GM18951 (cell line): ENCODE measurements around the gene UBE2A.

ENCODE experiments used
- POLR2A ChIP-seq: IDR thresholded peaks from 4 replicates; pipeline ENCODE4 v1.6.1; 2011; ENCODE audit warnings: mild to moderate bottlenecking; ENCODE audit not compliant: insufficient read length, insufficient read depth; ENCODE audit errors: extremely low read depth
- in situ Hi-C: fragments of 300-500 bp; cut with MboI; formaldehyde crosslinking; loops from one replicate; pipeline ENCODE4 v1.12.0; 2022; ENCODE audit warnings: low sequenced_read_pairs, mixed read lengths, inconsistent platforms; ENCODE audit not compliant: unreplicated experiment

Gene UBE2A

DNA sequence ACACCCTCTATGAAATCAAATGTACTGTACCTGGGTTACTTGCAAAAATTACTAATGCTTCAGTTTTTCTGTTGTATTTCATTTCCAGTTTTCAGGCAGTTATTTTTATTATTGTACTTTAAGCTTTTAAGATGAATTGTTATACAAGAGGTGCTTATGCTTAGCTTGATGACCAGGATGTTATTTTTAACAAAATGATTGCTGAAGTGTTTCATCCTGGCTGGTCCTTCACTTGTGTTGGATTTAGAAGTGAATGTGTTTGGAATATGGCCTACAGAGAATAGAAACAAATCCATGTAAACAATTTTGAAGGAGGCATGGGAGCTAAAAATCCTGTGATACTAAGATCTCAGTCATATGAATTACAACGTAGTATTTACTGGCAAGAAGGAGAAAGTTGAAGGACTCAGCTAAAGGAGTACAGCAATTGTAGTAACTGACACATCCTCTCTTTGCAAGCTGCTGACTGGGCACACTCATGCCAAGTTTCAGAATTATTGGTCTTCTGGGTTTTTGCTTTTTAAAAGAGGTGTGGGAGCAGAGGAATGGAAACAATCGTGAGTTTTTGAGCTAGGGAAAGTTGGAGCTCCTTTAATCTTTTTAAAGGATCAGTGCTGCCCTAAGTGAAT is 9.2 kb downstream of the UBE2A start:
- in situ Hi-C loops, result no loop called here
- no peak for TF ChIP-seq POLR2A

DNA sequence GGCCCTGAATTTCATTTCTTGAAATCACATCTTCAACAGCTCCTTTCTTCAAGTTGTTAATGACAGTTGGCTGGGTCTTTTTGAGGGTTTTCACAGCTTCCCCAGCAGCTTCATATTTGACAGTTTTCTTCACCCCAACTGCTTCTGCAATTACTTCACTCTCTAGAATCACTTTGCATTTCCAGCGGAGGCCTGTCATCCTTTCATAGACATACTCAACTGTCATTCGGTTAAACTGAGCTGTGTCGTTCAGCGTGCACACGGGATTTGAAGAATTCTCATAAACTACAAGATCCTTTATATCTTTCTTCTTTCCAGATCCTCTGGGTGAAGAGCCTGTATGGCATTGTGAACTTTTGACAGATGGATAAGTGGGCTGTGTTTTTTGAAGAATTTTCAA is 15.4 kb downstream of the UBE2A start:
- no peak for TF ChIP-seq POLR2A
- in situ Hi-C loops, result no loop called here

GRCh38 chrX:119602701-119603255 is 28.4 kb downstream of the UBE2A start:
- in situ Hi-C loops, result no loop called here
- TF ChIP-seq POLR2A, result no peak

DNA sequence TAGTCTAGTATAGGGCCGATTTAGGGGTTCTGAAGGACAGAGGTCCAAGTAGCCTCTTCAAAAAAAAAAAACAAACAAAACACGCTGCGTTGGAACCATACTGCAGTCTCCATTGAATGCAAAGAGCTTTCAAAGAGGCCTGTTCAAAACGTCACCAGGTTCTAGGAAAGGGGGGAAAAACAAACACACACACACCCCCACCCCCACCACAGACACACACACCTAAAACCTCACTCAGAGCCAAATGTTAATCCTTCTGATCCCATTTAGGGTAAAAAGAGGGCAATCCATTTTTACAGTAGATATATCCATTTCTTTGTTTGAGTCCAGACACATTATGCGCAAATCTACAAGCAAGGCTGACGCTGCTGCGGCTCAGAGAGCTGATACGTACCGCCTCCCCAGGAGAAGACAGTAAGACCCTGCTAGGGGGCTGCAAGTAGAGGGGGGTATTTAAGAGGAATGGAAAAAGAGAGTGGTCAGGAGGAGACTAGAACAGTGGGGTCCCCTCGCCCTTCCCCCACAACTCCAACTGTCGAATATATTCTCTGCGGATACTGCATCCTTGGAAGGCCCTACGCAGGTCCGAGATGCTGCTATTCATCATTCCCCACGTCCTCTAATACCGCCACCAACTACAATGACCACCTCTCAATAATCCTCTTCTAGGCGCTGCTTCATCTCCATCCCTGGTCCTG is 30.6 kb downstream of the UBE2A start:
- TF ChIP-seq POLR2A, result no peak
- in situ Hi-C loops, result no loop called here

DNA sequence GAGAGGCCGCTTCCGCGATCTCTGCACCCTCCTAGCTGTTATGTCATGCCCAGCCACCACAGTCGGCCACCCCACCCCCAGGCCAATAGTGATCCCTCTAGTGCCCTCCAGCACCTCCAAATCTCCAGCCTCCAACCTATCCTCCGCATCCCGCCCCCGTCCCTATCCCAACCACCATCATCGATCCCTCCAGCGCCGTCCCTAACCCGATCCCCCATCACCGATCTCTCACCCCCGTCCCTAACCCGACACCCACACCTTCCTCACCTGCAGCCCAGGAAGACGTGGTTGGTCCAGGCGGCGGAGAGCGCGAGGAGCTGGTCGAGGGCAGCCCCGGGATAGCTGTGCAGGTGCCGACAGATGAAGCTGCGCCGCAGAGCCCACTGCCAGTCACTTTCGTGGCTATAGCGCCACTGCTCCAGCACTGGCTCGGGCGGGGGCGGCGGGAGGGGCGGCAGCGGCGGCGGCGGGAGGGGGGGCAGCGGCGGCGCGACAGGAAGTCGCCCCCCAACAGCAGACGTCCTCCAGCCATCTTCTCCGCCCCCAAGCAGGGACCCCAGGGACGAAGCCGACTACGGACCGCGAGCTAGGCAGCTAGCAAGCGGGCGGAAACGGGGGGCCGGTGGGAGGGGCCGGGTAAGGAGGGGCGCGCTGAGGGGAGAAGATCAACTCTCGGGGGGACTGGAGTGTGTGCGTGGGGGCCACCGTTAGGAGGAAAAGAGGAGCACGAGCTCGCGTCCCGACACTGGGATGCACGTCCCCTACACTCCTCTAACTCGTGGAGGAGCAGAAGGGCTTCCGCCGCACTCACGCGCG is 31.3 kb downstream of the UBE2A start:
- in situ Hi-C loops, result no loop called here
- TF ChIP-seq POLR2A, result no peak

DNA sequence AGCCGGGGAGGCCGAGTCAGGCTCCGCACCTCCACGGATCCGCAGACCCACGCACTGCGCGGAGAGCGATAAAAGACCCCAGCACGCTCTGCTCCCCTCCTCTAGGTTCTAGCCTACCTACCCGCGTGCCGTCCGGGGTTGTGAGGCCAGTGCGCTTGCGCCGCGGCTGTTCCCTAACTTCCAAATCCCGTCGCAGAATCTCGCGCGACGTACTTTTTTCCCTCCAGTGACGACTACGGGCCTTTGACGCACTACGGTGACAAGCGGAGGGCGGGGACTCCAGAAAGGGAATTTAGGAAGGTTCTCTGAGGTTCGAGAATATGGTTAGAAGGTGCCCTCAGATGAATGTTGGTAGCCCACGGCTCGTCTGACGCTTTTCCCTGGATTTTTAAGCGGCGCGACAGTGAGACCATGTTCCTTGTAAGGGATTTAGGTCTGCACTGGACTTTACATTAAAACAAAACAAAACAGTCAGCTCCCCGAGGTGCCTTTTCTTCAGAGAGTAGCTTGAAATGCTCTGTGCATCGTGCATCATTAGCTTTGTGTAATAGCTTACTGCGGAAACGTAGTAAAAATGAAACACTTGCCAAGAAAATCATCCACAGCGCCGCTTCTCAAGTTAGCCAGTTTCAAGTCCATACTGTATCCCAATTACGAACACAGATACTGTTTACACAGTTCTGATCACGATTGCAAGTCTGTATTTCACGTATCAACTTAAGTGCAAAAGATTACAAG is 32.1 kb downstream of the UBE2A start, which contains the start of gene NKRF:
TSS of gene NKRF (minus strand) at position 145 of the 738 bp plus-strand sequence.
- peak; percentile 86 for TF ChIP-seq POLR2A
- in situ Hi-C loops, result no loop called here

- TF ChIP-seq POLR2A, result no peak
- in situ Hi-C loops, result no loop called here
These were observed 32.6 kb downstream of the UBE2A start for GRCh38 chrX:119607018-119607389.

DNA sequence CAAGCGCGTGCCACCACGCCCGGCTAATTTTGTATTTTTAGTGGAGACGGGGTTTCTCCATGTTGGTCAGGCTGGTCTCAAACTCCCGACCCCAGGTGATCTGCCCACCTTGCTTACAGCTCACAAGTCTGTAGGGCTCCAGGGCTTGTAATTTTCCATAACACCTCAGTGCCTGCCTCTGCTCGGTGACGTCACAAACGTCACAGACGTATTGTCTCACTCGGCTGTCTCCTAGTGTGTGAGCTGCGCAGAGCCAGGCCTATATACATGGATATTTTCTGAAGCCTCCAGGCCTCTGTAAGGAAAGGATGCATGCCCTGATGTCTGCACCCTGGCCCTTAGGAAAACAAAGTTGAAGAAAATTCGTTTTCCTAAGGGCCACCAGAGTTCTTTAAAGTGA is 40.4 kb downstream of the UBE2A start:
- no peak for TF ChIP-seq POLR2A
- in situ Hi-C loops, result no loop called here

DNA sequence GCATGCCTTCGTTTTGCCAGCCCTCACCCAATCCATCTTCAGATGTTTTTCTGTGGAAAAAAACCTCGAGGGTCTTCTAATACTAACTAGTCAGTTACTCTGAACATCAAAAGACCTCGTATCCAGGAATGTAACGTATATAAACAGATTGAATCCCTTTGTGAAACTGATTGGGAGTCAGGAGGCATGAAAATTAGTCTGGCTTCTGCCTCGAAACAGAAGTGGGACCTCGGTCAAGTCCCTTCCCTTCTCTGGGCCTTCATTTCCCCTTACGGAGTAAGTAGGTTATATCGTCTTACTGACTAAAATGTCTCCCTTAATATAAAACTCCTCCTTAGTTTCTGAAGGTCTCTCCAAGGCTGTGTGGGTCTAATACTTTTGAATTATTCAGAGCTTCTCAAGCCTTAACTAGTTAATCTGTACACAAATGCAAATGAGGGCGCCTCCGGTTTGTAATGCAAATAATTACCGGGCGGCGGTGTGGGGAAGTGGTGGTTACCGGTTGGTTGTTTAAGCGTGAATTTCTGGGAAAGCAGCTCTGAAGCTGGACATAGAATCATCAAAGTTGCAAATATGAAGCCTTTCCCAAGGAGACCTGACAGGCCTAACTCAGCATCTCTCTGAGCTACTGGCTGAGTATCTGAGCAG is 43.3 kb downstream of the UBE2A start:
- in situ Hi-C loops, result no loop called here
- peak; percentile 29 for TF ChIP-seq POLR2A

- peak; percentile 32 for TF ChIP-seq POLR2A
- in situ Hi-C loops, result no loop called here
These were observed 44.1 kb downstream of the UBE2A start for GRCh38 chrX:119618439-119618838.

DNA sequence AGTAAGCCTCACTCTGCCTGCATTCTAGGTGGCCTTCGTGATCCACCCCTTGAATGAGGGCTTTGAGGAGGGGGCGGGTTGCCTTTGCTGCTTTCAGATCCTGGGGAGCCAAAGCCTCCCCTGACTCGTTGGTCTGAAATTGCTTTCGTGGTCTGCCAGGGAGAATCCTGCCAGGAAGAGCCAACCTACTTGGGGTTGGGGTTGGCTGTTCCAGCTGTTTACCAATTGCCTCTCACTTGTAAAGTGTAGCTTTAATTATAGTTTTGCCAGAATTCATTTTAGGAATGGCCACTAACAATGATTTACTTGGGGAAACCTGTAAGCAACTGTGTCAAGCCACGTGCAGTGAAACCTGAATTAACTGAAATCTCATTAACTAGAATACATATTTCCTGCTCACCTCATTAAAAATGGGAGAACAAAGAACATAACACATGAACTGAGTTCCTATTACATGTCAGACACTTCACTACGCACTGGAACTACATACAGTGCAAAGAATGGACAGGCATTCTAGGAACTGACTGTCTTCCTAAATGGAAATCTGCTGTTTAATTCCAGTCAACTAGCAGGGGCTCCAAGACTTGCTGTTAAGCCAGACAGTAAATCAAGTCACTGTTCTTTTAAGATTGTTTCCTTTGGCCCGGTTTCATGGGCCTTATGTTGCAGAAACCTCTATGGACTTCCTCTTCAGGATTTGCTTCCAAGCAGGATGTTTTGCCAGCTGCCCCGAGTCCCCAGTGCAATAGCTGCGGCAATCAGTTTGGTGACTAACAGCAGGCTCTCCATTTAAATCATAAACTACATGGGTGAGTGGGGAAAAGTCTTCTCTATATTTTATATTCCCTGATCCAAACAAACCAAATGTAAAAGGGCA is 48.2 kb downstream of the UBE2A start:
- no peak for TF ChIP-seq POLR2A
- in situ Hi-C loops, result no loop called here
